ENCODE results near the gene PFKP.

PFKP gene

GRCh38 chr10:3081383-3081981 is 14.1 kb downstream of the PFKP start:
- Histone ChIP-seq H3K4me1 (ENCODE audit: control insufficient read depth in 1 of 2, insufficient read depth in 2 of 2, low read length in 2 of 2) (peaks cover 11% of the 10 kb centered on the region in 2 donors), H3K27ac (ENCODE audit: low read depth, low read length) (no peak overlapping the region), H3K27me3 (ENCODE audit: control insufficient read depth in 1 of 2, insufficient read depth in 2 of 2, low read length in 2 of 2) (no peaks in the 10 kb centered on the region), H3K36me3 (ENCODE audit: control insufficient read depth in 1 of 2, insufficient read depth in 2 of 2, low read length in 2 of 2) (peaks cover 4 to 11% of the 10 kb centered on the region in 2 donors), H3K4me3 (ENCODE audit: low read depth in 1 of 2, low read length in 2 of 2) (no peak overlapping the region), H3K9me3 (ENCODE audit: control insufficient read depth in 1 of 2, low read length in 2 of 2) (no peaks in the 10 kb centered on the region), H3K9ac (ENCODE audit: low read depth in 1 of 2, low read length in 2 of 2) (no peak overlapping the region)

GRCh38 chr10:3082290-3082689 is 14.9 kb downstream of the PFKP start:
- Histone ChIP-seq H3K27me3 (ENCODE audit: control insufficient read depth in 1 of 2, insufficient read depth in 2 of 2, low read length in 2 of 2) (no peaks in the 10 kb centered on the region), H3K27ac (ENCODE audit: low read depth, low read length) (no peak overlapping the region), H3K9me3 (ENCODE audit: control insufficient read depth in 1 of 2, low read length in 2 of 2) (no peaks in the 10 kb centered on the region), H3K36me3 (ENCODE audit: control insufficient read depth in 1 of 2, insufficient read depth in 2 of 2, low read length in 2 of 2) (peaks cover 4 to 11% of the 10 kb centered on the region in 2 donors), H3K9ac (ENCODE audit: low read depth in 1 of 2, low read length in 2 of 2) (no peak overlapping the region), H3K4me1 (ENCODE audit: control insufficient read depth in 1 of 2, insufficient read depth in 2 of 2, low read length in 2 of 2) (peaks cover 11% of the 10 kb centered on the region in 2 donors), H3K4me3 (ENCODE audit: low read depth in 1 of 2, low read length in 2 of 2) (no peak overlapping the region)

GRCh38 chr10:3085785-3086567 is 18.6 kb downstream of the PFKP start:
- no peak overlapping the region for H3K9ac ChIP-seq (ENCODE audit: low read depth in 1 of 2, low read length in 2 of 2)
- no peaks in the 10 kb centered on the region for H3K27me3 ChIP-seq (ENCODE audit: control insufficient read depth in 1 of 2, insufficient read depth in 2 of 2, low read length in 2 of 2)
- peaks cover 0 to 2% of the 10 kb centered on the region in 2 donors for H3K4me1 ChIP-seq (ENCODE audit: control insufficient read depth in 1 of 2, insufficient read depth in 2 of 2, low read length in 2 of 2)
- no peak overlapping the region for H3K27ac ChIP-seq (ENCODE audit: low read depth, low read length)
- peaks cover 4 to 11% of the 10 kb centered on the region in 2 donors for H3K36me3 ChIP-seq (ENCODE audit: control insufficient read depth in 1 of 2, insufficient read depth in 2 of 2, low read length in 2 of 2)
- no peaks in the 10 kb centered on the region for H3K9me3 ChIP-seq (ENCODE audit: control insufficient read depth in 1 of 2, low read length in 2 of 2)
- H3K4me3 ChIP-seq (ENCODE audit: low read depth in 1 of 2, low read length in 2 of 2): no peak overlapping the region

- no peaks in the 10 kb centered on the region for H3K27me3 ChIP-seq (ENCODE audit: control insufficient read depth in 1 of 2, insufficient read depth in 2 of 2, low read length in 2 of 2)
- peaks cover 15 to 22% of the 10 kb centered on the region in 2 donors for H3K4me1 ChIP-seq (ENCODE audit: control insufficient read depth in 1 of 2, insufficient read depth in 2 of 2, low read length in 2 of 2)
- H3K9ac ChIP-seq (ENCODE audit: low read depth in 1 of 2, low read length in 2 of 2): no peak overlapping the region
- H3K9me3 ChIP-seq (ENCODE audit: control insufficient read depth in 1 of 2, low read length in 2 of 2): no peaks in the 10 kb centered on the region
- H3K27ac ChIP-seq (ENCODE audit: low read depth, low read length): no peak overlapping the region
- peaks cover 0 to 4% of the 10 kb centered on the region in 2 donors for H3K36me3 ChIP-seq (ENCODE audit: control insufficient read depth in 1 of 2, insufficient read depth in 2 of 2, low read length in 2 of 2)
- no peak overlapping the region for H3K4me3 ChIP-seq (ENCODE audit: low read depth in 1 of 2, low read length in 2 of 2)
These were observed 23.0 kb downstream of the PFKP start for GRCh38 chr10:3090388-3090787.

GRCh38 chr10:3090914-3091787 is 23.8 kb downstream of the PFKP start:
- peak overlapping the region; percentile 15 for H3K27ac ChIP-seq (ENCODE audit: low read depth, low read length)
- peaks cover 22 to 29% of the 10 kb centered on the region in 2 donors for H3K4me1 ChIP-seq (ENCODE audit: control insufficient read depth in 1 of 2, insufficient read depth in 2 of 2, low read length in 2 of 2)
- H3K4me3 ChIP-seq (ENCODE audit: low read depth in 1 of 2, low read length in 2 of 2): no peak overlapping the region
- H3K9me3 ChIP-seq (ENCODE audit: control insufficient read depth in 1 of 2, low read length in 2 of 2): no peaks in the 10 kb centered on the region
- no peak overlapping the region for H3K9ac ChIP-seq (ENCODE audit: low read depth in 1 of 2, low read length in 2 of 2)
- H3K36me3 ChIP-seq (ENCODE audit: control insufficient read depth in 1 of 2, insufficient read depth in 2 of 2, low read length in 2 of 2): peaks cover 0 to 4% of the 10 kb centered on the region in 2 donors
- no peaks in the 10 kb centered on the region for H3K27me3 ChIP-seq (ENCODE audit: control insufficient read depth in 1 of 2, insufficient read depth in 2 of 2, low read length in 2 of 2)

GRCh38 chr10:3091921-3092320 is 24.6 kb downstream of the PFKP start:
- H3K27ac ChIP-seq (ENCODE audit: low read depth, low read length): no peak overlapping the region
- H3K4me1 ChIP-seq (ENCODE audit: control insufficient read depth in 1 of 2, insufficient read depth in 2 of 2, low read length in 2 of 2): peaks cover 27 to 33% of the 10 kb centered on the region in 2 donors
- H3K4me3 ChIP-seq (ENCODE audit: low read depth in 1 of 2, low read length in 2 of 2): no peak overlapping the region
- no peaks in the 10 kb centered on the region for H3K27me3 ChIP-seq (ENCODE audit: control insufficient read depth in 1 of 2, insufficient read depth in 2 of 2, low read length in 2 of 2)
- H3K36me3 ChIP-seq (ENCODE audit: control insufficient read depth in 1 of 2, insufficient read depth in 2 of 2, low read length in 2 of 2): peaks cover 0 to 4% of the 10 kb centered on the region in 2 donors
- no peaks in the 10 kb centered on the region for H3K9me3 ChIP-seq (ENCODE audit: control insufficient read depth in 1 of 2, low read length in 2 of 2)
- H3K9ac ChIP-seq (ENCODE audit: low read depth in 1 of 2, low read length in 2 of 2): no peak overlapping the region

GRCh38 chr10:3093996-3094395 is 26.6 kb downstream of the PFKP start:
- Histone ChIP-seq H3K9me3 (ENCODE audit: control insufficient read depth in 1 of 2, low read length in 2 of 2) (no peaks in the 10 kb centered on the region), H3K9ac (ENCODE audit: low read depth in 1 of 2, low read length in 2 of 2) (no peak overlapping the region), H3K36me3 (ENCODE audit: control insufficient read depth in 1 of 2, insufficient read depth in 2 of 2, low read length in 2 of 2) (peaks cover 0 to 4% of the 10 kb centered on the region in 2 donors), H3K4me1 (ENCODE audit: control insufficient read depth in 1 of 2, insufficient read depth in 2 of 2, low read length in 2 of 2) (peaks cover 27 to 33% of the 10 kb centered on the region in 2 donors), H3K27ac (ENCODE audit: low read depth, low read length) (no peak overlapping the region), H3K4me3 (ENCODE audit: low read depth in 1 of 2, low read length in 2 of 2) (no peak overlapping the region), H3K27me3 (ENCODE audit: control insufficient read depth in 1 of 2, insufficient read depth in 2 of 2, low read length in 2 of 2) (no peaks in the 10 kb centered on the region)

- peaks cover 27 to 33% of the 10 kb centered on the region in 2 donors for H3K4me1 ChIP-seq (ENCODE audit: control insufficient read depth in 1 of 2, insufficient read depth in 2 of 2, low read length in 2 of 2)
- H3K4me3 ChIP-seq (ENCODE audit: low read depth in 1 of 2, low read length in 2 of 2): peak overlapping the region; percentile 38 to 50
- H3K27ac ChIP-seq (ENCODE audit: low read depth, low read length): peak overlapping the region; percentile 21
- no peaks in the 10 kb centered on the region for H3K9me3 ChIP-seq (ENCODE audit: control insufficient read depth in 1 of 2, low read length in 2 of 2)
- peaks cover 2 to 10% of the 10 kb centered on the region in 2 donors for H3K36me3 ChIP-seq (ENCODE audit: control insufficient read depth in 1 of 2, insufficient read depth in 2 of 2, low read length in 2 of 2)
- no peaks in the 10 kb centered on the region for H3K27me3 ChIP-seq (ENCODE audit: control insufficient read depth in 1 of 2, insufficient read depth in 2 of 2, low read length in 2 of 2)
- no peak overlapping the region for H3K9ac ChIP-seq (ENCODE audit: low read depth in 1 of 2, low read length in 2 of 2)
These were observed 27.3 kb downstream of the PFKP start for GRCh38 chr10:3094609-3095036.

GRCh38 chr10:3095373-3096139 is 28.2 kb downstream of the PFKP start:
- Histone ChIP-seq H3K4me3 (ENCODE audit: low read depth in 1 of 2, low read length in 2 of 2) (peak overlapping the region; percentile 38 to 50), H3K36me3 (ENCODE audit: control insufficient read depth in 1 of 2, insufficient read depth in 2 of 2, low read length in 2 of 2) (peaks cover 4 to 19% of the 10 kb centered on the region in 2 donors), H3K9me3 (ENCODE audit: control insufficient read depth in 1 of 2, low read length in 2 of 2) (no peaks in the 10 kb centered on the region), H3K27me3 (ENCODE audit: control insufficient read depth in 1 of 2, insufficient read depth in 2 of 2, low read length in 2 of 2) (no peaks in the 10 kb centered on the region), H3K27ac (ENCODE audit: low read depth, low read length) (peak overlapping the region; percentile 28), H3K4me1 (ENCODE audit: control insufficient read depth in 1 of 2, insufficient read depth in 2 of 2, low read length in 2 of 2) (peaks cover 27 to 33% of the 10 kb centered on the region in 2 donors), H3K9ac (ENCODE audit: low read depth in 1 of 2, low read length in 2 of 2) (no peak overlapping the region)

Measured in duodenal mucosa (tissue), 2 donors.